H1 (cell line): ENCODE measurements around the gene BICRAL. TPM values are rescaled to one million over a fixed set of nuclear protein-coding genes. Genes with fewer than 3 reads are reported as not detected.

Source experiments
- CEBPB ChIP-seq: IDR thresholded peaks from 2 replicates; pipeline ENCODE4 v1.6.1; 2012; ENCODE audit warnings: low read depth, low read length
- EZH2 ChIP-seq: fragments of 200-600 bp; sonication (generic); IDR thresholded peaks from 2 replicates; pipeline ENCODE4 v1.7.1; 2012; ENCODE audit warnings: low read depth, mild to moderate bottlenecking, moderate library complexity, low read length, inconsistent platforms; ENCODE audit not compliant: severe bottlenecking
- GABPA ChIP-seq: IDR thresholded peaks from 2 replicates; pipeline ENCODE4 v1.6.1; 2011; ENCODE audit warnings: mild to moderate bottlenecking, low read length, moderate library complexity, borderline replicate concordance; ENCODE audit not compliant: insufficient read depth
- MAFK ChIP-seq: IDR thresholded peaks from 2 replicates; pipeline ENCODE4 v1.6.1; 2012; ENCODE audit warnings: low read depth, mild to moderate bottlenecking, improper control_type of control experiment, low read length
- SIN3A ChIP-seq, 2 experiments: IDR thresholded peaks in 1 of 2; conservative IDR thresholded peaks in 1 of 2; 2 replicates each; pipeline ENCODE4 v1.6.1; 2011 to 2012; ENCODE audit warnings: low read length in 2 of 2, improper control_type of control experiment in 1 of 2, low read depth in 1 of 2, mild to moderate bottlenecking in 1 of 2
- SP2 ChIP-seq: IDR thresholded peaks from 2 replicates; pipeline ENCODE4 v1.6.1; 2012; ENCODE audit warnings: mild to moderate bottlenecking, low read length, inconsistent platforms
- TAF7 ChIP-seq: optimal IDR thresholded peaks from 2 replicates; pipeline ENCODE3; 2011; ENCODE audit warnings: low read depth, mild to moderate bottlenecking, inconsistent platforms, low read length, moderate library complexity, borderline replicate concordance
- ZNF274 ChIP-seq: IDR thresholded peaks from 2 replicates; pipeline ENCODE4 v1.7.0; 2012; ENCODE audit warnings: low read length, borderline replicate concordance; ENCODE audit errors: extremely low read depth
- polyA plus RNA-seq, 7 experiments: library from polyadenylated mRNA; depleted of rRNA in 3 of 7; stranded (reverse) in 5 of 7; unstranded in 2 of 7; fragments of >200 nt in 5 of 7; fragments of 200-250 nt in 2 of 7; gene quantifications; 1 replicate in 5 of 7; 2 replicates in 1 of 7; 4 replicates in 1 of 7; pipeline versions ENCODE4 v1.2.1 to v1.2.3, GENCODE V29; 2011 to 2013; ENCODE audit warnings: missing spikeins in 2 of 7, mixed read lengths in 2 of 7
- total RNA-seq: library from RNA; stranded (reverse); fragmentation: NEBNext Ultra II Directional; extraction: Animal tissue kit (Norgen Biotek cat#: 25700); gene quantifications from 2 replicates; pipeline ENCODE4 v1.2.1, GENCODE V29; 2021
- TF ChIP-seq, protein P1 (sequence below): IDR thresholded peaks from 2 replicates; pipeline ENCODE4 v1.6.1; 2012; ENCODE audit warnings: inconsistent platforms

The BICRAL gene
- total and polyA plus RNA-seq, 2 of the 8 experiments (the other 6 are each of a cell fraction or from before 2014, with no cell fraction given): 9.4 to 12.2 TPM

- TF ChIP-seq MAFK (no peak), GABPA (no peak), SP2 (no peak), TAF7 (no peak), EZH2 (no peak), ZNF274 (no peak), SIN3A (conservative IDR thresholded peaks at IDR 0.05 in 1 of 2, IDR thresholded peaks at IDR 0.05 in 1 of 2; ENCODE audit: low read depth in 1 of 2, low read length in 2 of 2) (no peak), CEBPB (no peak)
- TF ChIP-seq, protein P1, sequence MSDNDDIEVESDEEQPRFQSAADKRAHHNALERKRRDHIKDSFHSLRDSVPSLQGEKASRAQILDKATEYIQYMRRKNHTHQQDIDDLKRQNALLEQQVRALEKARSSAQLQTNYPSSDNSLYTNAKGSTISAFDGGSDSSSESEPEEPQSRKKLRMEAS: no peak
These were observed 36.6 kb downstream of the BICRAL start (continued) for GRCh38 chr6:42818416-42818815.
